DOHH2 (cell line): Measurements from ENCODE around the gene WBP1.
"Not testable (repeated sequence)": the region's sequence is repeated elsewhere in the genome, so short reads cannot be mapped to it uniquely, and the experiment has no call there.

Experiments
- CTCF ChIP-seq: fragments of 200-600 bp; sonication (generic); IDR thresholded peaks from one replicate; pipeline ENCODE4 v1.5.1; 2014; ENCODE audit warnings: antibody characterized with exemption, mild to moderate bottlenecking, low read depth, low read length; ENCODE audit not compliant: poor library complexity, severe bottlenecking
- EZH2phosphoT487 ChIP-seq: fragments of 200-600 bp; sonication (generic); IDR thresholded peaks from 2 replicates; pipeline ENCODE4 v1.6.1; 2017; ENCODE audit warnings: borderline replicate concordance, mild to moderate bottlenecking, antibody characterized with exemption, low read length, moderate library complexity, mixed read lengths

- TF ChIP-seq CTCF, EZH2phosphoT487: not testable (repeated sequence)
Observed at GRCh38 chr2:74420443-74421103, 37.7 kb upstream of the WBP1 start.
